HepG2 (cell line): Measurements from ENCODE around the gene YIF1A. TPM values are rescaled to one million over a fixed set of nuclear protein-coding genes. Genes with fewer than 3 reads are reported as not detected.

Experiments used
- ASH2L ChIP-seq: fragments of 300-600, 200-600 bp; sonication (generic); IDR thresholded peaks from 2 replicates; pipeline ENCODE4 v1.7.0; 2017; ENCODE audit warnings: low read depth, mild to moderate bottlenecking, moderate library complexity, mixed read lengths, low read length; ENCODE audit not compliant: insufficient read length
- CBX5 ChIP-seq: sonication (generic); formaldehyde crosslinking; IDR thresholded peaks from 2 replicates; pipeline ENCODE4 v1.4.0; 2020; ENCODE audit warnings: missing genetic modification reagents, borderline replicate concordance
- CHD4 ChIP-seq: fragments of 200-600 bp; sonication (generic); IDR thresholded peaks from 2 replicates; pipeline ENCODE4 v1.7.0; 2017; ENCODE audit warnings: mild to moderate bottlenecking, low read length, borderline replicate concordance
- HES4 ChIP-seq: sonication (generic); formaldehyde crosslinking; IDR thresholded peaks from 2 replicates; pipeline ENCODE4 v1.9.0; 2021; ENCODE audit warnings: mild to moderate bottlenecking, missing genetic modification reagents, borderline replicate concordance
- POLR2AphosphoS5 ChIP-seq: IDR thresholded peaks from 2 replicates; pipeline ENCODE4 v1.6.1; 2012; ENCODE audit warnings: low read depth, low read length
- RCOR2 ChIP-seq: IDR thresholded peaks from 2 replicates; pipeline ENCODE4 v1.6.1; 2016; ENCODE audit warnings: missing biosample characterization, missing genetic modification reagents
- RORA ChIP-seq: sonication (generic); formaldehyde crosslinking; IDR thresholded peaks from 2 replicates; pipeline ENCODE4 v1.5.0; 2020; ENCODE audit warnings: mild to moderate bottlenecking, missing genetic modification reagents, moderate library complexity
- SAP130 ChIP-seq: IDR thresholded peaks from 2 replicates; pipeline ENCODE4 v1.6.1; 2016; ENCODE audit warnings: low read depth
- SIX1 ChIP-seq: sonication (generic); formaldehyde crosslinking; IDR thresholded peaks from 2 replicates; pipeline ENCODE4 v1.4.0; 2020; ENCODE audit warnings: missing genetic modification reagents, borderline replicate concordance
- ZMYM3 ChIP-seq: sonication (generic); formaldehyde crosslinking; IDR thresholded peaks from 2 replicates; pipeline ENCODE4 v1.5.1; 2020; ENCODE audit warnings: mild to moderate bottlenecking, missing genetic modification reagents
- ZMYM4 ChIP-seq: sonication (generic); formaldehyde crosslinking; IDR thresholded peaks from 2 replicates; pipeline ENCODE4 v1.8.1; 2023; ENCODE audit warnings: mild to moderate bottlenecking, missing genetic modification reagents
- ZNF354B ChIP-seq: sonication (generic); formaldehyde crosslinking; IDR thresholded peaks from 2 replicates; pipeline ENCODE4 v1.8.0; 2022; ENCODE audit warnings: mild to moderate bottlenecking, missing genetic modification reagents
- ZNF672 ChIP-seq: sonication (generic); formaldehyde crosslinking; IDR thresholded peaks from 2 replicates; pipeline ENCODE4 v1.8.1; 2022; ENCODE audit warnings: missing genetic modification reagents
- ZNF816 ChIP-seq: sonication (generic); formaldehyde crosslinking; IDR thresholded peaks from 2 replicates; pipeline ENCODE4 v1.8.0; 2022; ENCODE audit warnings: missing genetic modification reagents, mild to moderate bottlenecking, borderline replicate concordance
- polyA plus RNA-seq, 8 experiments: library from polyadenylated mRNA; depleted of rRNA in 3 of 8; stranded (reverse) in 7 of 8; unstranded in 1 of 8; fragments of >200 nt; fragmentation: Illumina TruSeq in 4 of 8; extraction: Trizol in 4 of 8; gene quantifications; 2 replicates each; pipeline versions ENCODE4 v1.2.1 to v1.2.3, GENCODE V29; 2011 to 2016; ENCODE audit warnings: low read depth in 4 of 8, missing spikeins in 1 of 8, mixed read lengths in 1 of 8; ENCODE audit not compliant: insufficient read depth in 1 of 8
- total RNA-seq, 5 experiments: library from RNA; depleted of rRNA; stranded (reverse); fragments of >200 nt; fragmentation: Illumina TruSeq; extraction: Trizol; gene quantifications; 2 replicates each; pipeline ENCODE4 v1.2.3, GENCODE V29; 2016; ENCODE audit warnings: low read depth in 1 of 5
- TF ChIP-seq, protein P1 (sequence below): sonication (generic); formaldehyde crosslinking; IDR thresholded peaks from one replicate; pipeline ENCODE4 v1.5.1; 2020; ENCODE audit warnings: mild to moderate bottlenecking, missing genetic modification reagents; ENCODE audit errors: not compliant biosample characterization
- TF ChIP-seq, protein P2 (sequence below): sonication (generic); formaldehyde crosslinking; IDR thresholded peaks from 2 replicates; pipeline ENCODE4 v1.5.1; 2020; ENCODE audit warnings: mild to moderate bottlenecking, moderate library complexity, missing genetic modification reagents
- TF ChIP-seq, protein P3 (sequence below): IDR thresholded peaks from 2 replicates; pipeline ENCODE4 v1.6.1; 2016; ENCODE audit warnings: low read depth, control low read depth
- TF ChIP-seq, protein P4 (sequence below): sonication (generic); formaldehyde crosslinking; IDR thresholded peaks from 2 replicates; pipeline ENCODE4 v1.9.0; 2021; ENCODE audit warnings: missing genetic modification reagents, mild to moderate bottlenecking, borderline replicate concordance

Gene YIF1A
- total and polyA plus RNA-seq, 2 of the 13 experiments (the other 11 are each of a cell fraction or from before 2014, with no cell fraction given): 133 to 145 TPM

DNA sequence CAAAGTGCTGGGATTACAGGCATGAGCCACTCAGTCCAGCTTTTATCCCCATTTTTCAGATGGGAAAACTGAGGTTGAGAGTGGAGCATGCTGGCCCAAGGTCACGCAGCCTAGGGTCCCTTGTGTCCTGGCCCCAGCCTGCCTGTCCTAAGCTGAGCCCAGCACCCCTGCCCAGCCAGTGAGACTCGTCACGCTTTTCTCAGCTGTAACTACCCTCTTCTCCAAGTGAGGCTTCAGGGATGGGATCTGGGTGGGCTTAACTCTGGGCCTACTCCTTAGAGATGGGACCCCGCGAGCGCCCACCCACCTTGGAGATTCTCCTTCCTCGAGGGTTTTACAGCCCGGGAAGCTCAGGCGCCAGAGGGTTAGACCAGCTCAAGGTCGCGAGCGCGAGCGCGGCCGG lies 2.4 kb upstream of the YIF1A start (continued):
- TF ChIP-seq SIX1 (CRISPR knock-in tag) (no peak), ZNF816 (CRISPR knock-in tag) (no peak), ASH2L (no peak), HES4 (no peak), SAP130 (no peak), ZNF672 (CRISPR knock-in tag) (no peak), ZMYM4 (no peak), RCOR2 (CRISPR knock-in tag) (no peak), RORA (no peak), CBX5 (CRISPR knock-in tag) (no peak), CHD4 (peak; percentile 61; the same call in 1 of the 2 replicates), ZNF354B (CRISPR knock-in tag) (no peak), ZMYM3 (CRISPR knock-in tag) (peak; percentile 84), POLR2AphosphoS5 (no peak)
- TF ChIP-seq, protein P1, sequence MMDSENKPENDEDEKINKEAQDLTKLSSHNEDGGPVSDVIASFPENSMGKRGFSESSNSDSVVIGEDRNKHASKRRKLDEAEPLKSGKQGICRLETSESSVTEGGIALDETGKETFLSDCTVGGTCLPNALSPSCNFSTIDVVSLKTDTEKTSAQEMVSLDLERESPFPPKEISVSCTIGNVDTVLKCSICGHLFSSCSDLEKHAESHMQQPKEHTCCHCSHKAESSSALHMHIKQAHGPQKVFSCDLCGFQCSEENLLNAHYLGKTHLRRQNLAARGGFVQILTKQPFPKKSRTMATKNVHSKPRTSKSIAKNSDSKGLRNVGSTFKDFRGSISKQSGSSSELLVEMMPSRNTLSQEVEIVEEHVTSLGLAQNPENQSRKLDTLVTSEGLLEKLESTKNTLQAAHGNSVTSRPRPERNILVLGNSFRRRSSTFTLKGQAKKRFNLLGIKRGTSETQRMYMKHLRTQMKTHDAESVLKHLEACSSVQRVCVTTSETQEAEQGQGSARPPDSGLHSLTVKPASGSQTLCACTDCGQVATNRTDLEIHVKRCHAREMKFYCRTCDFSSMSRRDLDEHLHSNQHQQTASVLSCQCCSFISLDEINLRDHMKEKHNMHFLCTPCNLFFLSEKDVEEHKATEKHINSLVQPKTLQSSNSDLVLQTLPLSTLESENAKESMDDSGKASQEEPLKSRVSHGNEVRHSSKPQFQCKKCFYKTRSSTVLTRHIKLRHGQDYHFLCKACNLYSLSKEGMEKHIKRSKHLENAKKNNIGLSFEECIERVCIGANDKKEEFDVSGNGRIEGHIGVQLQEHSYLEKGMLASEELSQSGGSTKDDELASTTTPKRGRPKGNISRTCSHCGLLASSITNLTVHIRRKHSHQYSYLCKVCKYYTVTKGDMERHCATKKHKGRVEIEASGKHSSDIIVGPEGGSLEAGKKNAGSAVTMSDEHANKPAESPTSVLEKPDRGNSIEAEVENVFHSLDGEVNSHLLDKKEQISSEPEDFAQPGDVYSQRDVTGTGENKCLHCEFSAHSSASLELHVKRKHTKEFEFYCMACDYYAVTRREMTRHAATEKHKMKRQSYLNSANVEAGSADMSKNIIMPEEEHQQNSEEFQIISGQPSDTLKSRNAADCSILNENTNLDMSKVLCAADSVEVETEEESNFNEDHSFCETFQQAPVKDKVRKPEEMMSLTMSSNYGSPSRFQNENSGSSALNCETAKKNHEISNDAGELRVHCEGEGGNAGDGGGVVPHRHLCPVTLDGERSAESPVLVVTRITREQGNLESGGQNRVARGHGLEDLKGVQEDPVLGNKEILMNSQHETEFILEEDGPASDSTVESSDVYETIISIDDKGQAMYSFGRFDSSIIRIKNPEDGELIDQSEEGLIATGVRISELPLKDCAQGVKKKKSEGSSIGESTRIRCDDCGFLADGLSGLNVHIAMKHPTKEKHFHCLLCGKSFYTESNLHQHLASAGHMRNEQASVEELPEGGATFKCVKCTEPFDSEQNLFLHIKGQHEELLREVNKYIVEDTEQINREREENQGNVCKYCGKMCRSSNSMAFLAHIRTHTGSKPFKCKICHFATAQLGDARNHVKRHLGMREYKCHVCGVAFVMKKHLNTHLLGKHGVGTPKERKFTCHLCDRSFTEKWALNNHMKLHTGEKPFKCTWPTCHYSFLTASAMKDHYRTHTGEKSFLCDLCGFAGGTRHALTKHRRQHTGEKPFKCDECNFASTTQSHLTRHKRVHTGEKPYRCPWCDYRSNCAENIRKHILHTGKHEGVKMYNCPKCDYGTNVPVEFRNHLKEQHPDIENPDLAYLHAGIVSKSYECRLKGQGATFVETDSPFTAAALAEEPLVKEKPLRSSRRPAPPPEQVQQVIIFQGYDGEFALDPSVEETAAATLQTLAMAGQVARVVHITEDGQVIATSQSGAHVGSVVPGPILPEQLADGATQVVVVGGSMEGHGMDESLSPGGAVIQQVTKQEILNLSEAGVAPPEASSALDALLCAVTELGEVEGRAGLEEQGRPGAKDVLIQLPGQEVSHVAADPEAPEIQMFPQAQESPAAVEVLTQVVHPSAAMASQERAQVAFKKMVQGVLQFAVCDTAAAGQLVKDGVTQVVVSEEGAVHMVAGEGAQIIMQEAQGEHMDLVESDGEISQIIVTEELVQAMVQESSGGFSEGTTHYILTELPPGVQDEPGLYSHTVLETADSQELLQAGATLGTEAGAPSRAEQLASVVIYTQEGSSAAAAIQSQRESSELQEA: no peak
- TF ChIP-seq, protein P2, sequence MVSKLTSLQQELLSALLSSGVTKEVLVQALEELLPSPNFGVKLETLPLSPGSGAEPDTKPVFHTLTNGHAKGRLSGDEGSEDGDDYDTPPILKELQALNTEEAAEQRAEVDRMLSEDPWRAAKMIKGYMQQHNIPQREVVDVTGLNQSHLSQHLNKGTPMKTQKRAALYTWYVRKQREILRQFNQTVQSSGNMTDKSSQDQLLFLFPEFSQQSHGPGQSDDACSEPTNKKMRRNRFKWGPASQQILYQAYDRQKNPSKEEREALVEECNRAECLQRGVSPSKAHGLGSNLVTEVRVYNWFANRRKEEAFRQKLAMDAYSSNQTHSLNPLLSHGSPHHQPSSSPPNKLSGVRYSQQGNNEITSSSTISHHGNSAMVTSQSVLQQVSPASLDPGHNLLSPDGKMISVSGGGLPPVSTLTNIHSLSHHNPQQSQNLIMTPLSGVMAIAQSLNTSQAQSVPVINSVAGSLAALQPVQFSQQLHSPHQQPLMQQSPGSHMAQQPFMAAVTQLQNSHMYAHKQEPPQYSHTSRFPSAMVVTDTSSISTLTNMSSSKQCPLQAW (CRISPR knock-in tag): no peak
- TF ChIP-seq, protein P3, sequence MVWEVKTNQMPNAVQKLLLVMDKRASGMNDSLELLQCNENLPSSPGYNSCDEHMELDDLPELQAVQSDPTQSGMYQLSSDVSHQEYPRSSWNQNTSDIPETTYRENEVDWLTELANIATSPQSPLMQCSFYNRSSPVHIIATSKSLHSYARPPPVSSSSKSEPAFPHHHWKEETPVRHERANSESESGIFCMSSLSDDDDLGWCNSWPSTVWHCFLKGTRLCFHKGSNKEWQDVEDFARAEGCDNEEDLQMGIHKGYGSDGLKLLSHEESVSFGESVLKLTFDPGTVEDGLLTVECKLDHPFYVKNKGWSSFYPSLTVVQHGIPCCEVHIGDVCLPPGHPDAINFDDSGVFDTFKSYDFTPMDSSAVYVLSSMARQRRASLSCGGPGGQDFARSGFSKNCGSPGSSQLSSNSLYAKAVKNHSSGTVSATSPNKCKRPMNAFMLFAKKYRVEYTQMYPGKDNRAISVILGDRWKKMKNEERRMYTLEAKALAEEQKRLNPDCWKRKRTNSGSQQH (CRISPR knock-in tag): no peak
- TF ChIP-seq, protein P4, sequence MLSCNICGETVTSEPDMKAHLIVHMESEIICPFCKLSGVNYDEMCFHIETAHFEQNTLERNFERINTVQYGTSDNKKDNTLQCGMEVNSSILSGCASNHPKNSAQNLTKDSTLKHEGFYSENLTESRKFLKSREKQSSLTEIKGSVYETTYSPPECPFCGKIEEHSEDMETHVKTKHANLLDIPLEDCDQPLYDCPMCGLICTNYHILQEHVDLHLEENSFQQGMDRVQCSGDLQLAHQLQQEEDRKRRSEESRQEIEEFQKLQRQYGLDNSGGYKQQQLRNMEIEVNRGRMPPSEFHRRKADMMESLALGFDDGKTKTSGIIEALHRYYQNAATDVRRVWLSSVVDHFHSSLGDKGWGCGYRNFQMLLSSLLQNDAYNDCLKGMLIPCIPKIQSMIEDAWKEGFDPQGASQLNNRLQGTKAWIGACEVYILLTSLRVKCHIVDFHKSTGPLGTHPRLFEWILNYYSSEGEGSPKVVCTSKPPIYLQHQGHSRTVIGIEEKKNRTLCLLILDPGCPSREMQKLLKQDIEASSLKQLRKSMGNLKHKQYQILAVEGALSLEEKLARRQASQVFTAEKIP: no peak
